GM18507 (cell line): ENCODE results near the gene CLCA2.

Experiments used
- DNase-seq: peaks from one replicate; pipeline ENCODE4 v3.0.0; 2011; ENCODE audit warnings: low read depth; ENCODE audit not compliant: insufficient read length; ENCODE audit errors: extremely low spot score
- FAIRE-seq: peaks from 2 replicates; lab custom pipeline; 2011; peaks lifted over from hg19 to GRCh38; lab: Jason Lieb, UNC

CLCA2 gene

GRCh38 chr1:86421601-86422280 lies 2.2 kb upstream of the CLCA2 start:
- DNase-seq (no peak), FAIRE-seq (no peak)

GRCh38 chr1:86423473-86423872 lies 498 bp upstream of the CLCA2 start:
- DNase-seq (no peak), FAIRE-seq (no peak)

GRCh38 chr1:86429122-86429725 lies 5.3 kb downstream of the CLCA2 start:
- DNase-seq (no peak), FAIRE-seq (no peak)

- FAIRE-seq = no peak
- DNase-seq = no peak
Measured at GRCh38 chr1:86429835-86430234, 5.9 kb downstream of the CLCA2 start.

GRCh38 chr1:86430376-86430775 lies 6.4 kb downstream of the CLCA2 start:
- DNase-seq (no peak), FAIRE-seq (no peak)

- no peak for FAIRE-seq
Measured at GRCh38 chr1:86434059-86434458, 10.1 kb downstream of the CLCA2 start.

GRCh38 chr1:86435327-86435726 lies 11.4 kb downstream of the CLCA2 start:
- FAIRE-seq (no peak), DNase-seq (no peak)

More at GRCh38 chr1:86434059-86434458, 10.1 kb downstream of the CLCA2 start:
- no peak for DNase-seq

GRCh38 chr1:86436041-86436440 lies 12.1 kb downstream of the CLCA2 start:
- FAIRE-seq = no peak
- DNase-seq = no peak

- DNase-seq (no peak), FAIRE-seq (no peak)
Measured at GRCh38 chr1:86441581-86441980, 17.6 kb downstream of the CLCA2 start.

- DNase-seq (no peak), FAIRE-seq (no peak)
Measured at GRCh38 chr1:86441997-86442396, 18.0 kb downstream of the CLCA2 start.

- no peak for FAIRE-seq
Measured at GRCh38 chr1:86445919-86446318, 21.9 kb downstream of the CLCA2 start.

GRCh38 chr1:86447198-86447790 lies 23.3 kb downstream of the CLCA2 start:
- no peak for FAIRE-seq
- no peak for DNase-seq

More at GRCh38 chr1:86445919-86446318, 21.9 kb downstream of the CLCA2 start:
- DNase-seq = no peak

GRCh38 chr1:86448670-86449069 lies 24.7 kb downstream of the CLCA2 start:
- DNase-seq (no peak), FAIRE-seq (no peak)

GRCh38 chr1:86449103-86449502 lies 25.1 kb downstream of the CLCA2 start:
- DNase-seq (no peak), FAIRE-seq (no peak)

- FAIRE-seq (no peak), DNase-seq (no peak)
Measured at GRCh38 chr1:86450847-86451246, 26.9 kb downstream of the CLCA2 start.

GRCh38 chr1:86453664-86454063 lies 29.7 kb downstream of the CLCA2 start:
- no peak for DNase-seq
- no peak for FAIRE-seq

GRCh38 chr1:86455073-86455472 lies 31.1 kb downstream of the CLCA2 start:
- no peak for FAIRE-seq
- DNase-seq = no peak

GRCh38 chr1:86460998-86461397 lies 37.0 kb downstream of the CLCA2 start:
- DNase-seq (no peak), FAIRE-seq (no peak)

GRCh38 chr1:86461482-86461881 lies 37.5 kb downstream of the CLCA2 start:
- DNase-seq (no peak), FAIRE-seq (no peak)

- FAIRE-seq = no peak
Measured at GRCh38 chr1:86464819-86465218, 40.8 kb downstream of the CLCA2 start.

More at GRCh38 chr1:86464819-86465218, 40.8 kb downstream of the CLCA2 start:
- no peak for DNase-seq
